HG03521 (cell line): ENCODE measurements around the gene RPP14.
"Not testable (repeated sequence)": the region's sequence is repeated elsewhere in the genome, so short reads cannot be mapped to it uniquely, and the experiment has no call there.

Source experiments
- ATAC-seq: cut with Tn5 transposase; IDR thresholded peaks from one replicate; pipeline ENCODE4 v1.9.1; 2021; ENCODE audit warnings: mild to moderate bottlenecking, moderate library complexity; ENCODE audit not compliant: unreplicated experiment

The RPP14 gene

DNA sequence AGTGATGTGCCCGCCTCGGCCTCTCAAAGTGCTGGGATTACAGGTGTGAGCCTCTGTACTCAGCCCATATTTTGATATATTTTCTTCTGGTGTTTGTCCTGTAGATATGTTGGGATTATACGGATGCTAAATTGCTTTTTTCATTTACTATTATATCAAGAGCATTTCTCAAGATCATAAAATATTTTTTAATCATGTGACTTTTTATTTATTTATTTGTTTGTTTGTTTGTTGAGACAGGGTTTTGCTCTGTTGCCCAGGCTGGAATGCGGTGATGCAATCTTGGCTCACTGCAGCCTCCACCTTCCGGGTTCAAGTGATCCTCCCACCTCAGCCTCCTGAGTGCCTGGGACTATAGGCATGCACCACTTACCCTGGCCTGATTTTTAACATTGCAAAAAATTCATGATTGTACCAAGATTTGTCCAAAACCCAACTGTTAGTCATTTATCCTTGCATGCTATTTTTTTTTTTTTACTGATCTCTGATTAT, 23.9 kb downstream of the RPP14 start:
- ATAC-seq: no peak

DNA sequence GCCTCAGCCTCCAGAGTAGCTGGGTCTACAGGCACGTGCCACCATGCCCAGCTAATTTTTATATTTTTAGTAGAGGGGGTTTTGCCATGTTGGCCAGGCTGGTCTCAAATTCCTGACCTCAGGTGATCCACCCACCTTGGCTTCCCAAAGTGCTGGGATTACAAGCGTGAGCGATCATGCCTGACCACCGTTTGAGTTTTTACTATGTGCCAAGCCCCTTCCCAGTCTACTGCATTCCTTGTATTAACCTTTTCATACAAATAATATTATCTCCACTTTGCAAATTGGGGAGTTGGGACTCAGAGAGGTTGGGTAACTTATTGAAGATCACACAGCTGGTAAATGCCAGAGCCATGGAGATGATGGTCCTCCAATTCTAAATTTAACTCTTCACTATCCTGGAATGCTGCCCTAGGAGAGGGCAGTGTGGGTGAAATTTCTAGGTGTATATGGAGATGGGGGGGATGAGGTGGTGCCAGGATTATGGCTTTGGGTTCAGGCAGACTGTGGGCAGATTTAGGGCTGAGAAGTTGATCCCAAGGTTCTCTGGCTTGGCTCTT, 25.6 kb downstream of the RPP14 start:
- ATAC-seq: no peak

DNA sequence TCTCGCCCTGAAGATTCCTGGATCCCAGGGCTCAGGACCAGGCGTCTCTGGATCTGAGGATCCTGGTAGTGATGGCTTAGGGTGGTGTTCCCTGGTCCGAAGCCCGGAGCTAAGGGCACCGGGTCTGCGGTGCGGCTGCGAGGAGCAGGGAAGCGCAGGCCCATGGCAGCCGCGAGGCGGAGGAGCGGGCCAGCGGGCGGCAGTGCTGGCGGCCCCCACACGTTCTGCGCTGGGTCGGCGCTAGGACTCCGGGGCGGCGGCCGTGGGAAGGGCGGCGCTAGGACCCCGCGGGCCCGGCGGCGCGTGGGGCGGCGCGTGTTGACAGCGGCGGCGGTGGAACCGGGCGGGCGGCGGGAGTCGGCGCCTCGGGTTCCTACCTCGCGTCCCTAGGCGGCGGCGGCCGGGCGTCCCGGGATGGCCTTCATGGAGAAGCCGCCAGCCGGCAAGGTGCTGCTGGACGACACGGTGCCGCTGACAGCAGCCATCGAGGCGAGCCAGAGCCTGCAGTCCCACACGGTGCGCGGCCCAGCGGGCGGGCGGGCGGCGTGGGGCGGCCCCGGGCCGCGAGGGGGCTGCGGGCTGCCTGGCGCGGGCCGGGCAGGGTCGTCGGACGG, 26.6 kb downstream of the RPP14 start, which contains the start of gene PXK:
Gene PXK, plus strand, starts transcription at position 318 of the 614 bp plus-strand sequence. Its CDS starts 97 bp downstream, at position 415.
- ATAC-seq: peak; percentile 92

DNA sequence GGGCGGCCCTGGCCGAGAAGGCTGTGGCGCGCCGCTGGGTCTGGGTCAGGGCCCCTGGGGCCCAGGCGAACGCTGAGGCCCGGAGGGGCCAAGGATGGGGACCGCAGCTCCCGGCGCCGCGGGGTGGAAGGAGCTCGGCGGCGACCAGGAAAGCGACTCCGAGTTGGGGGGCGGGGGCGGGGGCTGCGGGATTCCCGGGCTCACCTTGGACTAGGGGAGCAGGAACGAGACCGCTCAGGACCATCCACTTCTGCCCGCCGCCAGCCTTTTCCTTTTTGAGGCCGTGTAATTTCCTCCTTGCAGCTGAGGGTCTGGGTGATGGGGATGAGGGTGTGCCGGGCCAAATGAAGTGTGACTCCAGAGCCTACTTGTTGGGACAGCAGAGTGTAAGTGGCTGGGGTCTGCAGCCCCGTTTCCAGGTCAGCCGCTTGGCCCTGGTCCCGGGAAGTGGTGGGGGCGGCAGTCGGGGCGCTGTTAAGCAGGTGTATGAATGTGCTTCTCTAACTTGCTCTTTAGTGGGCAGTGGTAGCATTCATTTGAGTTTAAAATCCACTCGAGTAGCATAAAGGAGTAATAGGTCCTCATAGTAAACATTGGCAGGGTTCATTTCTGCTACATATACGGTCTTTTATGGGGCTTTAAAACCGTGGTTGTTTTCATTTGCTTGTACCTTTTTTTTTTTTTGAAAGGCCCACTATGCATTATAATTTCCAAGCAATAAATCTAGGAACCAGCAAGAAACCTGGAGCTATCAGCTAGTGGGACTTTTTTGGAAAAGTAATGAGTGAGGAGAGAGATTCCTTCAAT, 27.4 kb downstream of the RPP14 start:
- peak; percentile 28 for ATAC-seq

DNA sequence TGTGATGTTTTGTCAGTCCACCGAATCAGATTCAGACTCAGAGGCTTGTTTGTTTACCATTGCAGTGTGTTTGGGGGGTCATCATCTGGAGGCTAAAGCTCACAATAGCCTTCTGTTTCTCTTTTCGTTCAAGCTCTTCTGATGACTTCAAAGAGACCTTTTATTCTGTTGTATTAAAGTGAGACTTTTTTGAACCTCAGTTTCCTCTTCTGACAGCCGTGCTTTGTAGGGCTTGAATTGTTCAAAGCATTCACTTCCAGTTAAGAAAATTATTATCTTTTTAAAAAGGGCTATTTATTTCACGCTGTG, 27.9 kb downstream of the RPP14 start:
- ATAC-seq: no peak

DNA sequence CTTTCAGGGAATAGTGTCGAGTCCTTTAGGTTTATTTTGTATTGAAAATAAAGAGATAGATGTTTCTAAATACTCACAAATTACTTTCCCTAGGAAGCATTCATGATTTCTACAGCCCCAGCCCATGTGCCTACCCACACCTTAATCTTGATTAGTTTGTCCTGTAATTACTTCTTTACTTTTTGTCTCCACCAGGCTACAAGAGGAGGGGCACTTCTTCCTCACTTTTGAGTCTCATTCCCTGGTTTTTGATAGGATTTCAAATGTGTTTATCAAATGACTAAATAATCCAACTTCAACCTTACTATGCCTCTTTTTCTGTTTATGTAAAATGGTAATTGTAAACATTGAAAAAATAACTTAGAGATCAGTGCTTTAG, 28.4 kb downstream of the RPP14 start:
- ATAC-seq: no peak

DNA sequence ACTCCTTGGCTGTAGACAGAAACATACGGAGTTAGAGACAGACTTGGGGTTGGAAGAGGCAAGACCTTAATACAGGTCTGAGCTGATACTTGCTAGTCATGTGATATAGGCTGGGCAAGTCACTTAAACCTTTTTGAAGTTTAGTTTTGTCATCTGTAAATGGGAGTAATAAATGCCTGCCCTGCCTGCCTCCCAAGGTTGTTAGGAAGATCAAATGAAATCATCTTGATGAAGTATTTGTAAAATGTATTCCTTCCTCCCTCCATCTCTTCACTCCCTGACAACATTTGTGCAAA, 29.6 kb downstream of the RPP14 start:
- no peak for ATAC-seq

DNA sequence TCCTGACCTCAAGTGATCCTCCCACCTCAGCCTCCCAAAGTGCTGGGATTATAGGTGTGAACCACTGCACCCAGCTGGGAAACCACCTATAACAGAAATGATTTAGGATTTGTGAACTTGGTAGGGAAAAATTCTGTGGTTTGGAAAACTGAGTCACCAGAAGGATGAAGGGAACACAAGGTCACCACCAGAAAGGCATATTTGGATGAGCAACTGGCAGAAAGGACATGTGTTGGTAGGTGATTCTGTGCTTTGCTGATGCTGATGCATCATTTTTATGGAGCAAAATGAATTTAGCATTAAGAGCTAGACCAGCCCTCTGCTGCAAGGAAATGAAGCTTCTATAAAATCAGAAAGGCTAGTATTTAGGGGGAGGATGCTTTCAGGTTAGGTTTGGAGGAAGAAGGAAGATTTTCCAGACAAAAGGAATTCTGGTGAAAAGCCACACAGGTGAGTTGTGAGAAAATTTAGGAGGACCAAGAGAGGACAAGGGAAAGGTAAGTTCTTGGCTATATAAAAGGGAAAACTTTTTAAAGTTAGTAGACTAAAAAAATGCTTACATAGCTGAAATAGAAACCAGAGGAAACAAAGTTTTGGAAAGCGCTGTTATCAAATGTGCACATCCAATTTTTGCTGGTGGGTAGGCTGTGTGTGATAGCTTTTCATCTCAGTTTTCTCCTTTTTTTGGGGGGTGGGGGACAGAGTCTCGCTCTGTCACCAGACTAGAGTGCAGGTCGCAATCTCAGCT, 30.3 kb downstream of the RPP14 start:
- no peak for ATAC-seq

DNA sequence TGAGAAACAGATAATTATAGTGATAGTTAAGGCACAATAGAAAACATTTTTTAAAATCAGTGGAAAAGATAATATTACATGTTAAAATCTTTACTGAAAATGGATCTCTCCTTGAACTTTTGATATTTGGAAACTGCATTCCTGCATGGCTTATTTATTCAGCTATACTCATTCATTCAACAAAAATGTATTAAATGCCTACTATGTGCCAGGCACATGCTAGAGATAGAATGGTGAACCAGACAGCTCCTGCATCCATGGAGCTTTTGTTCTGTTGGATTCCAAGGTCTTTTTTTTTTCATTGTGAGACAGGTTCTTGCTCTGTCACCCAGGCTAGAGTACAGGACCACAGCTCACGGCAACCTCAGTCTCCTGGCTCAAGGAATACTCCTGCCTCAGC, 31.1 kb downstream of the RPP14 start:
- no peak for ATAC-seq

DNA sequence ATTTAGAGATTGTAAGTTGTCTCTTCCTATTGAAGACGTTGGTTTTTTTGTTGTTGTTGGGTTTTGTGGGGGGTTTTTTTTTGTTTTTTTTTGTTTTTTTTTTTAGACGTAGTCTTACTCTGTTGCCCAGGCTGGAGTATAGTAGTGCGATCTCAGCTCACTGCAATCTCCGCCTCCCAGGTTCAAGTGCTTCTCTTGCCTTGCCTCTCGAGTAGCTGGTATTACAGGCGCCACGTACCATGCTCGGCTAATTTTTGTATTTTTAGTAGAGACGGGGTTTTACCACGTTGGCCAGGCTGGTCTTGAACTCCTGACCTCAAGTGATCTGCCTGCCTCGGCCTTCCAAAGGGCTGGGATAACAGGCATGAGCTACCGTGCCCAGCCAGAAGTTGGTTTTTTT, 33.1 kb downstream of the RPP14 start:
- ATAC-seq: not testable (repeated sequence)

DNA sequence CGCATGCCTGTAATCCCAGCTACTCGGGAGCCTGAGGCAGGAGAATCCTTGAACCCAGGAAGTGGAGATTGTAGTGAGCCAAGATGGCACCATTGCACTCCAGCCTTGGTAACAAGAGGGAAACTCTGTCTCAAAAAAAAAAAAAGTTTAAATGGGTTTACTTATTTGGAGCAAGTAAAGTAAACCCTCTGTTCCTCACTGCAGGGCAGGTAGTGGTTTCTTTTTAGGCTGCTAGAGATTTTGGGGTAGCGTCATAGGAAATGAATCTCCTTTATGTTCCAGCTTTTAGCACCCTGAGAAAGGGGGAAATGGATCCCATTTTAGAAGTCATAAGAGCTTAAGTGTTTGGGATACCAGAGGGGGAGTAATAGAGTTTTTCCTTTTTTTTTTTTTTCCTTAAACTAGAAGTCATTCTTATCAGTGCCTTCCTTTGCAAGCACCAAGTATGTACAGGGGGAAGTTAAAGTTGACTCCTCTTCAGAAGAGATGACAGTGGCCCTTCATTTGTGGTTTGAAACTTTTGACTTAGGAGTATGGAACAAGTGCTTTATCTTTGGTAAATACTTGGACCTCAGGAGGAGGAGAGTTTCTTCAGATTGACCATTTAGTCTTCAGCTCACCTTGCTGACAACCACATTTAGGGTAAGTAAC, 34.7 kb downstream of the RPP14 start:
- no peak for ATAC-seq

DNA sequence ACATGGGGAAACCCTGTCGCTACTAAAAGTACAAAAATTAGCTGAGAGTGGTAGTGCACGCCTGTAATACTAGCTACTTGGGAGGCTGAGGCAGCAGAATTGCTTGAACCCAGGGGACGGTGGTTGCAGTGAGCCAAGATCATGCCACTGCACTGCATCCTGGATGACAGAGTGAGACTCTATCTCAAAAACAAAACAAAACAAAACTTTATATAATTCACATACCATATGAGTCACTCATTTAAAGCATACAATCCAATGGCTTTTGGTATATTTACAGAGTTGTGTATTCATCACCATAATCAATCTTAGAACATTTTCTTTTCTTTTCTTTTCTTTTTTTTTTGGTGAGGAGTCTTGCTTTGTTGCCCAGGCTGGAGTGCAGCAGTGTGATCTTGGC, 35.3 kb downstream of the RPP14 start:
- ATAC-seq: no peak

DNA sequence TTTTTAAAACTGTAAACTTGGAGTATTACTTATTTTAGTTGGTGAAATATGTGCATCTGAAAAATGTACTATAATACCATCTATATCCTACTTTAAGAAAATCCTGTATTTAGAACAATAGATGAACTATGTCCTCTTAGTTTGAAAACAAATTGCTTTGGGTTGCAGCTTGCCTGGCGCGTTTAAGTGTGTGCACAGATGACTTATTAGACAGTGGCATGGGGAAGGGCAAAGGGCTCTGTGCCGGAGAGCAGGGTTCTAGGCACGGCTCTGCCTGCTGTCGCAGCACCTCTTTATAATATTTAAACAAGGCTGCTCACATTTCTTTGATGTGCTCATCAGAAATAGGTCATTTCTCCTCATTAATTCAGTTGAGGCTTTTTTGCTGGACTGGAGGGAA, 36.6 kb downstream of the RPP14 start:
- ATAC-seq: no peak

DNA sequence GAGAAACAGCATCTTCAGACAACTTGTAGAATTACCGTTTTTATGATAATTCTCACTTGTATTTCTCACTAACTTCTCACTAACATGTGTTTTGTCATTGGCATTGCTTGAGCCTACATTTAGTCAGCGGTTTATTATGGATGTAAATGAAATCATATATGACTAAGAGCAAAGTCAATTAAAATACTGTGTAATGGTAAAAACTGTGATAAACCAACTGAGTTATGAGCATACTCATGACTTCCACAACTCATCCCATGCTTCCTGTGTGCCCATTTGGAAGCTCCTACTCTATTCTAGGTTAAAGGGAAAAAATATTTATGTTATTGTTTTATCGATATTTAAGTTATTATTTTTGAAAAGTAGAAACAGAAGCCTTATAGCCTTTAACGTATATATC, 39.4 kb downstream of the RPP14 start:
- ATAC-seq: no peak

DNA sequence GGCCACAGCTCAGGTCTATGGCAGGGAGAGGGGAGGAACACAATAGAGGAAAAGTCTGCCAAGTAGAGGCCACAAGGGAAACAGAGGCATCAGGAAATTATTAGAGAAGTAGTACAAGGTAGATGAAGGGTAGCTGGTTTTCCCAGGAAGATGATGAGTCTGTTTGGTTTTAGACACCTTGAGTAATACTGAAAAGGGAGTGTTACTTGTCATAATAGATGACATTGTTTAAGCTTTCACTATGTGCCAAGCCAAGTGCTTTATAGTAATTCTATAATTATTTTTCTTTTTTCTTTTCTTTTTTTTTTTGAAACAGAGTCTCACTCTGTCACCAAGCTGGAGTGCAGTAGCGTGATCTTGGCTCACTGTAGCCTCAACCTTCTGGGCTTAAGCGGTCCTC, 40.3 kb downstream of the RPP14 start:
- ATAC-seq: no peak

DNA sequence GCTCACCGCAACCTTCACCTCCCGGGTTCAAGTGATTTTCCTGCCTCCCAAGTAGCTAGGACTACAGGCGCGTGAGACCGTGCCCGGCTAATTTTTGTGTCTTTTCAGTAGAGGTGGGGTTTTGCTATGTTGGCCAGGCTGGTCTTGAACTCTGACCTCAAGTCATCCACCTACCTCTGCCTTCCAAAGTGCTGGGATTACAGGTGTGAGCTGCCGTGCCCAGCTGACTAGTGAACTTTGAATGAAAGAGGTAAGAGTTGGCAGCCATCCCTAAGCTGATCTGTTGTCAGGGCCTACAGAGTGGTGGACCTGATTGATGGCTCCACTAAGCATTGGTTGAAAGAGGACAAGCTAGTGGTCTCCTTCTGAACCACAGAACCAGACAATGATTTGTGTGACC, 41.9 kb downstream of the RPP14 start:
- ATAC-seq: no peak

DNA sequence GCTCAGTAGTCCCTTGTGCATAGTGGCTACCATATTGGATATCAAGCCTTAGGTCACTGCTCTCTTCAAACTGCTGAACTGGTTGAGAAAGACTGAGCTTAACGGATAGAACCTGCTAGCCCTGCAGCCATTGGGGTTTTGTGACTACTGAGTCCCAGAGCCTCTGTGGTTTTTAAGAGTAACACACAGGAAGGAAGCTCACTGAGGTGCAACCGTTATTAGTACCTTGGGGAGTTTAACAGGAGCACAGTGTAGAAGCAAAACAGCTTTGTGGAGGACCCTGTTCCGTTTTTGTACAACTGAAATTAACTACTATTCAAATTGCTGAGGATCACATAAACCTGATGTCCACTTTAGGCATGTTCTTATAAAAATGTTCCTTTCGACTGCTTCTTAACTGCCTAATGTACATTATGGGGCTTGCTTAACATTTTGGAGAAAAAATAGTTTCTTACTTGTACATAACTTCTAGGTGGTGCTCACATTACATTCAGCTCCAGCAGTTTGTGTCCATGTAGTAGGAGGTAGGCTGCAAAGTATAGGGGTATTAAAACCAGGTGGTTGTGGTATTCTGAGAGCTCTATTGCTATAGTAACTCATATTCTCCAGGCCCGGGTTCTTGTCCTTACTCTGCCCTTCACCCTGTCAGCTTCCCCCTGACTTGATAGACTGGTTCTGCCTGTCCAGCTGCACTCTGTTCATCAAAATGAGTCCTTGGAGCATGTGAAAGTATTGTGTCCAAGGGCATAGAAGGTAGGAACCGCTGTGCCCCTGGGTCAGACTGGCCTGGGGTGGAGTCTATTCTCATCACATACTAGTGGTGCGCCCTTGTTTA, 44.0 kb downstream of the RPP14 start:
- peak; percentile 84 for ATAC-seq

DNA sequence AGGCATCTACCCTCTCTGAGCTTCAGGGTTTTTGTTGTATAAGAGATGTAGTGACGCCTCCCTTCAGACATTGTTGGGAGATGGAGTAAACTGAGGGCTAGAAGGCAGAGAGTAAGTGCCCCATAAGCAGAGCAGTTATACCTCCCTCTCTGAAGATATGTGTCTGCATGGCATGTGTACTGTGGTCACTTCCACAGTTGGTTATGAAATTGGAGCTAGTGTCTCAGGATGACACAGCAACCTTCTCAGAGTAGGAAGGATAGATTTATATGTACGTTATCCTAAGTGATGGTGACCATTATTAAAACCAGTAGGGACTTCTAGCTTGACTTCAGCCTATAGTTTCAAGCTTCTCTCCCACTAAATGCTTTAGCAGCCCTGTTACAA, 44.6 kb downstream of the RPP14 start:
- ATAC-seq: no peak

DNA sequence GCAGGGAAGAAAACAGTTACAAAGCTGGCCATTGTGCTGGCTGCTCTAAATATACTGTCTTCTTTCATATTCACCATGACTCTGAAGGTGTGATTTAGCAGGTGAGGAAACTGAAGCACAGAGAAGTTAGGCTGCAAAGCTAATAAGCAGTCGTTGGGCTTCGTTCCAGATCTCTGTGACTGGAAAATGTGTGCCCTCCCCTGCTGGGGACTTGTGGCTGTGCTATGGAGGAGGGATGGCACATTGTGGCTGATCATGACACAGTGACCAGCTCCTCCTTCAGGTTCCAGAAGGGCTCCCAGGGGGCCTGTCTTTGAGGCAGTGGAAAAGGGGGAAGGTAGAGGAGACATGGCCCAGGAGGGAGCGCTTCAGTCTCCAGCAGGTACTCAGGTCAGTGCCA, 45.9 kb downstream of the RPP14 start:
- ATAC-seq: no peak

DNA sequence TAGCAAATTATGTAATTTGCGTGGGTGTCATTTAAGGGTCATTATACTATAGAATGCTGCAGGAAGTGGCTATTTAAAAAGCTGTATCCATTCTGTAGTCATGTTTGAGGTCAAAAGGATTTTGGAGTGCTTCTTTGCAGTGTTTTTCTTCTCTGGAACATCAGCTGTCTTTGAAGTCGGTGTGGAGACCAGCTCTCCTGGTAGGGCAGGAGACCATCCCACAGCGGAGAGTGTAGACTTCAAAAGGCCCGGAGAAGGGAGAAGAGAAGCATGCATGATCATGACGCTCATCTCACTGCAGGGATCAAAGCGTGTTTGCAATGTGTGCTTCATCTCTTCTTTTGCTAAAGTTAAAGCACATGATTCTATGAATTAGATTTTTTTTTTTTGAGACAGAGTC, 46.6 kb downstream of the RPP14 start:
- no peak for ATAC-seq
